BJ (cell line): Measurements from ENCODE around the gene LAMA5. TPM values are rescaled to one million over a fixed set of nuclear protein-coding genes. Genes with fewer than 3 reads are reported as not detected.

Experiments used
- CTCF ChIA-PET: fragments of 350-600 bp; formaldehyde crosslinking; extraction: SDS; loops from one replicate; lab custom pipeline; 2021; ENCODE audit warnings: antibody characterized with exemption, inconsistent platforms; lab: Yijun Ruan, JAX
- POLR2A ChIA-PET: fragments of 300-600 bp; sonication (Branson Sonifier 250); formaldehyde crosslinking; extraction: SDS; loops from one replicate; lab custom pipeline; 2021; ENCODE audit warnings: antibody characterized with exemption; lab: Charles Lee
- DNase-seq: peaks from one replicate; pipeline ENCODE4 v3.0.0-alpha.2; 2011; ENCODE audit warnings: low read depth
- H3K27me3 ChIP-seq: 2 replicates; pipeline ENCODE4 v1.6.0; 2011; ENCODE audit warnings: low read length; ENCODE audit not compliant: control insufficient read depth, insufficient read depth
- H3K36me3 ChIP-seq: 2 replicates; pipeline ENCODE4 v1.5.1; 2011; ENCODE audit warnings: low read length; ENCODE audit not compliant: control insufficient read depth, insufficient read depth
- H3K4me3 ChIP-seq: 2 replicates; pipeline ENCODE4 v1.5.1; 2011; ENCODE audit warnings: low read depth, mild to moderate bottlenecking, control low read depth, low read length
- CTCF ChIP-seq: IDR thresholded peaks from 2 replicates; pipeline ENCODE4 v1.5.1; 2011; ENCODE audit warnings: low read depth, mild to moderate bottlenecking, control low read depth, inconsistent platforms, low read length, moderate library complexity; ENCODE audit not compliant: insufficient read depth
- polyA plus RNA-seq: library from polyadenylated mRNA; depleted of rRNA; stranded (reverse); fragments of >200 nt; gene quantifications from 2 replicates; pipeline ENCODE4 v1.2.3, GENCODE V29; 2011

Gene LAMA5
- polyA plus RNA-seq, 1 experiment, result 1.1 TPM

- CTCF ChIA-PET, result no interaction called here
These were observed 27.5 kb downstream of the LAMA5 start for GRCh38 chr20:62339647-62340062.

GRCh38 chr20:62338294-62338620 is 28.9 kb downstream of the LAMA5 start:
- ChIA-PET CTCF (no interaction called here), POLR2A (no interaction called here)

More at GRCh38 chr20:62339647-62340062, 27.5 kb downstream of the LAMA5 start:
- POLR2A ChIA-PET, result no interaction called here
- H3K4me3 ChIP-seq, result no peak overlapping the region
- H3K27me3 ChIP-seq, result no peaks in the 10 kb centered on the region
- DNase-seq, result no peak
- H3K36me3 ChIP-seq, result no peaks in the 10 kb centered on the region
- TF ChIP-seq CTCF, result no peak

GRCh38 chr20:62337558-62338293 is 29.4 kb downstream of the LAMA5 start:
- Histone ChIP-seq H3K27me3 (no peaks in the 10 kb centered on the region), H3K4me3 (no peak overlapping the region), H3K36me3 (no peaks in the 10 kb centered on the region)
- ChIA-PET CTCF (no interaction called here), POLR2A (no interaction called here)
- TF ChIP-seq CTCF, result no peak
- no peak for DNase-seq

More at GRCh38 chr20:62338294-62338620, 28.9 kb downstream of the LAMA5 start:
- no peak for DNase-seq
- TF ChIP-seq CTCF, result no peak
- Histone ChIP-seq H3K27me3 (no peaks in the 10 kb centered on the region), H3K4me3 (no peak overlapping the region), H3K36me3 (no peaks in the 10 kb centered on the region)

GRCh38 chr20:62336775-62337557 is 30.1 kb downstream of the LAMA5 start:
- no peak for DNase-seq
- Histone ChIP-seq H3K27me3 (no peaks in the 10 kb centered on the region), H3K4me3 (no peak overlapping the region), H3K36me3 (no peaks in the 10 kb centered on the region)
- ChIA-PET CTCF (interaction anchor here (1.1 kb wide), 1 partner anchor 45 kb away, joined by 3 read pairs; no protein-coding TSS in a partner anchor), POLR2A (no interaction called here)
- TF ChIP-seq CTCF, result no peak

GRCh38 chr20:62336329-62336728 is 30.8 kb downstream of the LAMA5 start:
- H3K4me3 ChIP-seq, result no peak overlapping the region
- no peaks in the 10 kb centered on the region for H3K27me3 ChIP-seq
- CTCF ChIA-PET, result interaction anchor here (1.1 kb wide), 1 partner anchor 46 kb away, joined by 3 read pairs; no protein-coding TSS in a partner anchor
- DNase-seq, result no peak
- no peaks in the 10 kb centered on the region for H3K36me3 ChIP-seq
- POLR2A ChIA-PET, result no interaction called here
- no peak for TF ChIP-seq CTCF
